ENCODE data around the gene GPR142.

GRCh38 chr17:74415608-74416396 is 48.5 kb downstream of the GPR142 start:
- no peak for TF ChIP-seq CTCF (IDR thresholded peaks at IDR 0.05)
- TF ChIP-seq RCOR1 (IDR thresholded peaks at IDR 0.05; ENCODE audit: low read length) = no peak
- no peak for TF ChIP-seq REST (IDR thresholded peaks at IDR 0.05; ENCODE audit: low read depth, low read length)
- TF ChIP-seq SIN3A (IDR thresholded peaks at IDR 0.05; ENCODE audit: borderline replicate concordance, low read depth, low read length) = no peak
- no peak for TF ChIP-seq POLR2AphosphoS5 (IDR thresholded peaks at IDR 0.05; ENCODE audit: low read depth, low read length)
- no peak for TF ChIP-seq CHD2 (IDR thresholded peaks at IDR 0.05; ENCODE audit: low read length, partially characterized antibody)
- TF ChIP-seq YY1 (IDR thresholded peaks at IDR 0.05; ENCODE audit: low read depth) = no peak

Data from SK-N-SH (cell line).